Measurements from ENCODE around the gene FANCI. TPM values are rescaled to one million over a fixed set of nuclear protein-coding genes. Genes with fewer than 3 reads are reported as not detected.

Gene FANCI
- total RNA-seq, 4 donors from 2014 or later: 1.0 to 40.4 (median 3.5) TPM

DNA sequence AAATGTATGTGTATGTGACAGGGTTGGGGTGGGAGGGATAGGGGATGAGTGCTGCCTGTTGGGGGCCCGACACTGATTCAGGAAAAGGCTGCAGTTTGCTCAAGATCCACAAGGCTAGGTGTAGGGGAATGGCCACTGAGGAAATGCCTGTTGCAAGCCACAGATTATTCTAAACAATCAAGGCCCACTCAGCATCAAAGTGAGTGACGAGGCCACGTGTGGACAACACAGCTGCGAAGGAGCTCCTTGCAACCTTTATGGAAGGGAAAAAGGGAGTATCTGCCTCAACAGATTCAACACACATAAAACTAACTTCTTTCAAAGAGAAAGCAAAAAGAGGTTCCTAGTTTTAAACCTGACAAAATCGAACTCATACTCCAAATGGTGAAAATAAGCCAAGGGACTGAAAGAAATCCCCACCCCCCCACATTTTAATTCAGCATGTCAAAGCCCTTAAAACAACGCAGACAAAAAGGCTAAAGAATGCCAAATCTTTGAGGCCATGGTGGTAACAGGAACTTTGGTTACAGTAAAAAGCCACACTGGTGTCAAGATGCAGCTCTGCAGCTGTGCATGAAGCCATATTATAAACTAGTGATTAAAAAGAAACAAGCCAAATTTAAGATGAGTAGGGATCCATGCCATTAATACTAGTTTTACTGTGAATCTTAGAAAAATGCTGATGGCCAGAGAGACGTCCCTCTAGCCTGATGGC, 87.3 kb downstream of the FANCI start:
- DNase-seq: no peak
- Histone ChIP-seq H3K4me1 (peaks cover 11 to 23% of the 10 kb centered on the region in 2 donors), H3K4me3 (no peak overlapping the region), H3K9me3 (no peaks in the 10 kb centered on the region), H3K27me3 (no peaks in the 10 kb centered on the region), H3K36me3 (no peaks in the 10 kb centered on the region), H3K27ac (no peak overlapping the region)
- TF ChIP-seq, protein P1, sequence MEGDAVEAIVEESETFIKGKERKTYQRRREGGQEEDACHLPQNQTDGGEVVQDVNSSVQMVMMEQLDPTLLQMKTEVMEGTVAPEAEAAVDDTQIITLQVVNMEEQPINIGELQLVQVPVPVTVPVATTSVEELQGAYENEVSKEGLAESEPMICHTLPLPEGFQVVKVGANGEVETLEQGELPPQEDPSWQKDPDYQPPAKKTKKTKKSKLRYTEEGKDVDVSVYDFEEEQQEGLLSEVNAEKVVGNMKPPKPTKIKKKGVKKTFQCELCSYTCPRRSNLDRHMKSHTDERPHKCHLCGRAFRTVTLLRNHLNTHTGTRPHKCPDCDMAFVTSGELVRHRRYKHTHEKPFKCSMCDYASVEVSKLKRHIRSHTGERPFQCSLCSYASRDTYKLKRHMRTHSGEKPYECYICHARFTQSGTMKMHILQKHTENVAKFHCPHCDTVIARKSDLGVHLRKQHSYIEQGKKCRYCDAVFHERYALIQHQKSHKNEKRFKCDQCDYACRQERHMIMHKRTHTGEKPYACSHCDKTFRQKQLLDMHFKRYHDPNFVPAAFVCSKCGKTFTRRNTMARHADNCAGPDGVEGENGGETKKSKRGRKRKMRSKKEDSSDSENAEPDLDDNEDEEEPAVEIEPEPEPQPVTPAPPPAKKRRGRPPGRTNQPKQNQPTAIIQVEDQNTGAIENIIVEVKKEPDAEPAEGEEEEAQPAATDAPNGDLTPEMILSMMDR (IDR thresholded peaks at IDR 0.05): no peak
- TF ChIP-seq POLR2A (IDR thresholded peaks at IDR 0.05): no peak
- intact Hi-C loops (cut with DNase I; ENCODE audit: low total_unique reads): no loop called here

DNA sequence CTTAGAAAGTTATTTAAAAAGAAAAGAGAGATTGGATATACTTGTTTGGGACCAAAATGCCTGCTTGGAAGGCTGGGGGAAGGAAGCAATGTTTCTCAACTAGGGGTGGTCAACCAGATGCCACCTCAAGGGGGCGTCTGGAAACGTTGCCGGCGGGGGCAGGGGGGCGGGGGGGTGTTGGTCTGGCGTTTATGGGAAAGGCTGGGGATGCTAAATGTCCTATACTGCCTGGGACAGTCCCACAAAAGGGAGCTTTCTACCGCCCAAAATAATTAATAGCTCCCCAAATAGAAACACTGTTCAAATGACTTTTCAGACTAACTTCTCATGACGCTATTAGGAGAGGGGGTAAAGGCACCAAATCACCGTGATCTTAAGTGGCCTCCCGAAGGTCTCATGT, 88.7 kb downstream of the FANCI start:
- Histone ChIP-seq H3K27ac (no peak overlapping the region), H3K27me3 (no peaks in the 10 kb centered on the region), H3K4me3 (no peak overlapping the region), H3K9me3 (no peaks in the 10 kb centered on the region), H3K4me1 (peaks cover 11 to 23% of the 10 kb centered on the region in 2 donors), H3K36me3 (no peaks in the 10 kb centered on the region)
- intact Hi-C loops (cut with DNase I; ENCODE audit: low total_unique reads): no loop called here
- DNase-seq: no peak
- TF ChIP-seq, protein P1 (IDR thresholded peaks at IDR 0.05): peak in 1 of 4 experiments; percentile 36
- TF ChIP-seq POLR2A (IDR thresholded peaks at IDR 0.05): no peak

DNA sequence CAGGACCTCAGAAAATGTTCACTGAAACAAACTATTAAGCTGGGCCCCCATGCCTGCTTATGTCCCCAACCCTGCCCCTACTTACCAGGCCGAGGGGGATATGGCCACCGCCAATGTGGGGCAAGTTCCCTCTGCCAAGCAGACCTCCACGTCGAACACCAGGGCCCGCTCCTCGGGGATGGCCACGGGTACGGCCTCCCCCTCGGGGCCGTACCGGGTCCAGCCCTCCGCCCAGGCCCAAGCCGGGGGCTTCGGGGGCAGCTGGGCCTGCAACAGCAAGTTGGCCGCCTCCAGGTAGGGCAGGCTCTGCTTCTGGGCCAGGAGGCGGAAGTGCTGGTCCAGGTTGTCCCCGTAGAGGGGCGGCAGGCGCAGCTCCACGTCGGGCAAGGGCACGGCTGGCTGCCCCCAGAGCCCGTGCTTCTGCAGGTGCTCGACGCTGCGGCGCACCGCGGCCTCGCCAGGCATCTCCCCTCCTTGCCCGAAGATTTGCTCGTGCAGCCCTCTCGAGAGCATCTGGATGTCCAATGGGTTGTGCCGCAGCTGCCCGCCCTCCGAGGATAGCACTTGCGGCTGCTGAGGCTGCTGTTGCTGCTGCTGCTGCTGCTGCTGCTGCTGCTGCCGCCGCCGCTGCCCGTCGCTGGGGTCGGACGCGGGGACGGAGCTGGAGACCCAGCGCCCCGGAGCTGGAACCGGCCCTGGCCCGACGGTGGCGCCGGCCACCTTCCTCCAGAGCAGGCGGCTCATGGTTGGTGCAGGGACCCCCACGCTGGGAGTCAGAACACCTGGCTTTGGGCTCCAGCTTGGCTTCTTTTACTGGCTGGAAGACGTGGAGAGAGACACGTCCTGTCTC, 89.5 kb downstream of the FANCI start:
- no peak overlapping the region for H3K27ac ChIP-seq
- no peaks in the 10 kb centered on the region for H3K27me3 ChIP-seq
- no peak for DNase-seq
- no peaks in the 10 kb centered on the region for H3K36me3 ChIP-seq
- H3K4me1 ChIP-seq: peaks cover 11 to 23% of the 10 kb centered on the region in 2 donors
- no peaks in the 10 kb centered on the region for H3K9me3 ChIP-seq
- peak overlapping the region; percentile 86 to 95 for H3K4me3 ChIP-seq
- TF ChIP-seq, protein P1 (IDR thresholded peaks at IDR 0.05): no peak
- TF ChIP-seq POLR2A (IDR thresholded peaks at IDR 0.05): no peak
- intact Hi-C loops (cut with DNase I; ENCODE audit: low total_unique reads): no loop called here

DNA sequence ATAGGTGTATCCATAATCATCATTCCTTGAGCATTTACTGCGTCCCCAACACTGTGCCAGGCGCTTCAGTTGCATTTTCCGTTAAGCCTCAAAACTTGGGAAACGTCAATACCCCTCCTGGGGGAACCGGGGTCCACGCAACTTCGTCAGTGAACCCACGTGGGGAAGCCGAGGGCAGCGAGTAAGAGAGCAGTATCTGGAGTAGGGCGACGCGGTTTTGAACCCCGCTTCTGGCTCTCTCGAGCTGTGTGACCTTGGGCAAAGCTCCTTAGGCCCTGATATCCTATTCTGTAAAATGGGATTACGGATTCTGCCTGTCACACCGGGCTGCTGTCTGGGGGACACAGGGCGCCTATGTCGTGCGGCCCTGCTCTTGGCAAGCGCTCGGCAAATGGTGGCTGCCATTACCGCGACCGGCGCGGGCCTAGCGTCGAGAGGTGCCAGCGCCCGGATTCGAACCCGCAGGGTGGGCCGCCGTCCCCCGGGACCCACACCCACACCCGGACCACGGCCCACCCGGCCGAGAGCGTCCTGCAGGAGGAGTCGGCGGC, 90.3 kb downstream of the FANCI start:
- intact Hi-C loops (cut with DNase I; ENCODE audit: low total_unique reads): no loop called here

More for the DNA sequence above, 90.3 kb downstream of the FANCI start:
- Histone ChIP-seq H3K9me3 (no peaks in the 10 kb centered on the region), H3K27ac (peak overlapping the region; percentile 87 to 94), H3K36me3 (no peaks in the 10 kb centered on the region), H3K4me1 (peaks cover 11 to 23% of the 10 kb centered on the region in 2 donors), H3K27me3 (no peaks in the 10 kb centered on the region), H3K4me3 (peak overlapping the region; percentile 86 to 95)
- DNase-seq: no peak
- TF ChIP-seq, protein P1 (IDR thresholded peaks at IDR 0.05): peak in 1 of 4 experiments; percentile 21
- no peak for TF ChIP-seq POLR2A (IDR thresholded peaks at IDR 0.05)

All from uterus (tissue), 4 donors.